ENCODE measurements around the gene RAP1GAP2. TPM values are rescaled to one million over a fixed set of nuclear protein-coding genes. Genes with fewer than 3 reads are reported as not detected.

The RAP1GAP2 gene
- total and polyA plus RNA-seq, 7 donors: 0.25 to 2.0 (median 0.84) TPM

GRCh38 chr17:2797637-2798036 is 1.4 kb downstream of the RAP1GAP2 start:
- TF ChIP-seq CTCF (IDR thresholded peaks at IDR 0.05): no peak
- ATAC-seq: no peak
- Histone ChIP-seq H3K27ac (no peak overlapping the region), H3K27me3 (ENCODE audit: insufficient read depth in 3 of 3, low read length in 2 of 3) (peaks cover 0 to 39% (median 8%) of the 10 kb centered on the region in 3 donors), H3K4me1 (no peaks in the 10 kb centered on the region), H3K9me3 (no peaks in the 10 kb centered on the region), H3K4me3 (no peak overlapping the region), H3K36me3 (ENCODE audit: insufficient read depth in 1 of 2, low read depth in 1 of 2) (no peaks in the 10 kb centered on the region)
- intact Hi-C loops (cut with DNase I): no loop called here
- 26 to 47% (median 42%) methylated on average over 11 of the region's 11 CpGs for WGBS, 3 donors
- DNase-seq: no peak

DNA sequence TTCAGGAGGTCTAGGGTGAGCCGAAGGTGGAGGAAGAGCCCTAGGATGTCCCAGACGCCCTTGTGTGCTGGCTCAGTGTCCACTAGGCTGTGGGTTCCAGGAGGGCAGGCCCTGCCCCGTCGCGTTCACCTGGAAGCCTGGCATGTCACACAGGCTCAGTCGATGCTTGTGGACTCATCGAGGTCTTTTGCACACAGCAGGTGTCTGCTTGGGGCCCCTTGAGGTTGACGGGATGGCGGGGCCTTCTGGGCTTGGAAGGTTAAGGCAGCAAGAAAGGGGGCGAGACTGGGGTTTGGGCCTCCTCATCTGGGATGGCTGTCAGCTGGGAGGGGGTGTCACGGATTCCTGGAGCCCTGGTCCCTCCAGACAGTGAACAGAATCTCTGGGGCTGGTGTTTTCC is 1.9 kb downstream of the RAP1GAP2 start:
- Histone ChIP-seq H3K27ac (no peak overlapping the region), H3K4me3 (no peak overlapping the region), H3K9me3 (no peaks in the 10 kb centered on the region), H3K27me3 (ENCODE audit: insufficient read depth in 3 of 3, low read length in 2 of 3) (peaks cover 0 to 39% (median 8%) of the 10 kb centered on the region in 3 donors), H3K36me3 (ENCODE audit: insufficient read depth in 1 of 2, low read depth in 1 of 2) (no peaks in the 10 kb centered on the region), H3K4me1 (no peaks in the 10 kb centered on the region)
- TF ChIP-seq CTCF (IDR thresholded peaks at IDR 0.05): no peak
- WGBS, 3 donors: 74 to 82% (median 76%) methylated on average over 10 to 11 of the region's 11 CpGs
- DNase-seq: no peak
- intact Hi-C loops (cut with DNase I): no loop called here
- ATAC-seq: no peak

- H3K27me3 ChIP-seq (ENCODE audit: insufficient read depth in 3 of 3, low read length in 2 of 3): peaks cover 0 to 39% (median 8%) of the 10 kb centered on the region in 3 donors
- intact Hi-C loops (cut with DNase I): no loop called here
- H3K4me1 ChIP-seq: no peaks in the 10 kb centered on the region
- DNase-seq (no peak), ATAC-seq (no peak)
- H3K9me3 ChIP-seq: no peaks in the 10 kb centered on the region
- WGBS, 3 donors: 39 to 46% (median 40%) methylated on average over 11 of the region's 11 CpGs
- H3K4me3 ChIP-seq: no peak overlapping the region
- no peaks in the 10 kb centered on the region for H3K36me3 ChIP-seq (ENCODE audit: insufficient read depth in 1 of 2, low read depth in 1 of 2)
- H3K27ac ChIP-seq: no peak overlapping the region
- TF ChIP-seq CTCF (IDR thresholded peaks at IDR 0.05): no peak
Measured at GRCh38 chr17:2798678-2799077, 2.4 kb downstream of the RAP1GAP2 start.

DNA sequence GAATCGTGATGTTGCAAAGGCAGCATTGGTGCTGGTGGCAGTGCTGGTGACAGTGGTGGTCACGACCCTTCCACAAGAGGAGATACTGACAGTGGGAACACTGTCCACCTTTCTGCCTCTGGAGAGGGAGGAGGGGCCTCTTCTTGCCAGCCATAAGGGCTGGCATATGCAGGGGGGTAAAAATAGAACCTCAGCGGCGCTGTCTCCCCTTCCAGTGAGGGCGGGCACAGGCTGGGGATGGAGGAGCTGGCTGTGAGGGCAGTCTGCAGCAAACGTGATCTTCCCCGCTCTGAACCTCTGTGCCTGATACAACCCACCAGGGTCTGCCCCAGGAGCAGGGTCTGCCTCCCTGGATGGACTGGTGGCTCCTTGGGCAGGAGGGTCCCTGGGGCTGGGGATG is 3.4 kb downstream of the RAP1GAP2 start:
- 76 to 81% (median 77%) methylated on average over 7 of the region's 7 CpGs for WGBS, 3 donors
- no peak overlapping the region for H3K4me3 ChIP-seq
- no peaks in the 10 kb centered on the region for H3K4me1 ChIP-seq
- ATAC-seq: no peak
- no peaks in the 10 kb centered on the region for H3K9me3 ChIP-seq
- no peak for TF ChIP-seq CTCF (IDR thresholded peaks at IDR 0.05)
- intact Hi-C loops (cut with DNase I): no loop called here
- no peak overlapping the region for H3K27ac ChIP-seq
- H3K27me3 ChIP-seq (ENCODE audit: insufficient read depth in 3 of 3, low read length in 2 of 3): peaks cover 0 to 39% (median 6%) of the 10 kb centered on the region in 3 donors
- DNase-seq: no peak
- H3K36me3 ChIP-seq (ENCODE audit: insufficient read depth in 1 of 2, low read depth in 1 of 2): no peaks in the 10 kb centered on the region

GRCh38 chr17:2800367-2800766 is 4.1 kb downstream of the RAP1GAP2 start:
- intact Hi-C loops (cut with DNase I): no loop called here
- 62 to 71% (median 69%) methylated on average over 11 of the region's 11 CpGs for WGBS, 3 donors
- TF ChIP-seq CTCF (IDR thresholded peaks at IDR 0.05): no peak
- DNase-seq: no peak
- no peaks in the 10 kb centered on the region for H3K36me3 ChIP-seq (ENCODE audit: insufficient read depth in 1 of 2, low read depth in 1 of 2)
- H3K9me3 ChIP-seq: no peaks in the 10 kb centered on the region
- no peak overlapping the region for H3K4me3 ChIP-seq
- H3K27me3 ChIP-seq (ENCODE audit: insufficient read depth in 3 of 3, low read length in 2 of 3): peaks cover 0 to 36% (median 6%) of the 10 kb centered on the region in 3 donors
- no peak for ATAC-seq
- H3K27ac ChIP-seq: no peak overlapping the region
- no peaks in the 10 kb centered on the region for H3K4me1 ChIP-seq

All from psoas muscle (tissue), 8 donors.